GM12878 (cell line): ENCODE results near the gene FOXK1.

ENCODE experiments used
- CBFB ChIP-seq: IDR thresholded peaks from 2 replicates; pipeline ENCODE4 v1.6.1; 2016; ENCODE audit warnings: antibody characterized with exemption, low read depth
- E2F4 ChIP-seq: IDR thresholded peaks from 2 replicates; pipeline ENCODE4 v1.6.1; 2012; ENCODE audit warnings: low read depth, low read length, improper control_type of control experiment
- EED ChIP-seq: sonication (generic); IDR thresholded peaks from 2 replicates; pipeline ENCODE4 v1.6.1; 2016; ENCODE audit warnings: antibody characterized with exemption, low read depth
- JUNB ChIP-seq: IDR thresholded peaks from 2 replicates; pipeline ENCODE4 v1.6.1; 2016; ENCODE audit warnings: antibody characterized with exemption, mild to moderate bottlenecking
- KDM1A ChIP-seq: fragments of 200-600 bp; sonication (generic); IDR thresholded peaks from 2 replicates; pipeline ENCODE4 v1.6.1; 2016; ENCODE audit warnings: borderline replicate concordance
- MEF2A ChIP-seq: IDR thresholded peaks from 2 replicates; pipeline ENCODE4 v1.6.1; 2011; ENCODE audit warnings: low read depth, mild to moderate bottlenecking, low read length, moderate library complexity; ENCODE audit not compliant: insufficient read depth
- POLR2A ChIP-seq: IDR thresholded peaks from 2 replicates; pipeline ENCODE4 v1.6.1; 2011; ENCODE audit warnings: low read depth, mild to moderate bottlenecking, low read length
- POLR2AphosphoS5 ChIP-seq: IDR thresholded peaks from 2 replicates; pipeline ENCODE4 v1.6.1; 2011; ENCODE audit warnings: mild to moderate bottlenecking, low read length, inconsistent platforms
- REST ChIP-seq: IDR thresholded peaks from 2 replicates; pipeline ENCODE4 v1.6.1; 2012; ENCODE audit warnings: mild to moderate bottlenecking, low read depth, low read length
- SRF ChIP-seq, 2 experiments: IDR thresholded peaks; 2 replicates each; pipeline ENCODE4 v1.6.1; 2011; ENCODE audit warnings: low read depth in 2 of 2, low read length in 2 of 2, mild to moderate bottlenecking in 1 of 2, moderate library complexity in 1 of 2
- TCF7 ChIP-seq: IDR thresholded peaks from 2 replicates; pipeline ENCODE4 v1.6.1; 2014; ENCODE audit warnings: antibody characterized with exemption, borderline replicate concordance
- YY1 ChIP-seq: IDR thresholded peaks from 2 replicates; pipeline ENCODE4 v1.6.1; 2011; ENCODE audit warnings: low read depth, mild to moderate bottlenecking, low read length
- TF ChIP-seq, protein P1 (sequence below): fragments of 450-650 bp; IDR thresholded peaks from 2 replicates; pipeline ENCODE4 v1.6.1; 2017; ENCODE audit warnings: antibody characterized with exemption, mild to moderate bottlenecking, moderate library complexity
- TF ChIP-seq, protein P2 (sequence below), 3 experiments: IDR thresholded peaks in 2 of 3; conservative IDR thresholded peaks in 1 of 3; 2 replicates each; pipeline ENCODE4 v1.5.1; 2011; ENCODE audit warnings: low read depth in 3 of 3, low read length in 3 of 3, mild to moderate bottlenecking in 3 of 3, control low read depth in 2 of 3, moderate library complexity in 2 of 3, inconsistent platforms in 1 of 3, mixed read lengths in 1 of 3; ENCODE audit not compliant: control insufficient read depth in 2 of 3, insufficient read depth in 1 of 3; ENCODE audit errors: extremely low read depth in 1 of 3

DNA sequence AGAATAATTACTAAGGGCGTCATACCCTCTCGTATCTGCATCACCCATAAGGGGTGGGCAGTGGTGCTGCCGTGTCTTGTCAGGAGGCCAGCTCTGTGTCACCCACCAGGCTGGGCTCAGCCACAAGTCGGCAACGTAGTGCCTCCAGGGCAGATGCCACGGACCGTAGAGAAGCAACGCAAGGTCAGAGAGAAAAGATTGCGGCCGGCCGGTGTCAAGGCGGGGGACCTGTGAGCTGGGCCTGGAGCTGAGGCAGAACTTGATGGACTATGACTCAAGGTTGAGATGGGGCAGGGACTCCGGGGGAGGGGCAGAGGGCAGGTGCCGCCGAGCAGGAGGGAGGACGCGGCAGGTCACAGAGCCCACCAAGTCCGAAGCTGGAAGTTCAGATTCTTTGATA, 29.5 kb downstream of the FOXK1 start:
- TF ChIP-seq, protein P1, sequence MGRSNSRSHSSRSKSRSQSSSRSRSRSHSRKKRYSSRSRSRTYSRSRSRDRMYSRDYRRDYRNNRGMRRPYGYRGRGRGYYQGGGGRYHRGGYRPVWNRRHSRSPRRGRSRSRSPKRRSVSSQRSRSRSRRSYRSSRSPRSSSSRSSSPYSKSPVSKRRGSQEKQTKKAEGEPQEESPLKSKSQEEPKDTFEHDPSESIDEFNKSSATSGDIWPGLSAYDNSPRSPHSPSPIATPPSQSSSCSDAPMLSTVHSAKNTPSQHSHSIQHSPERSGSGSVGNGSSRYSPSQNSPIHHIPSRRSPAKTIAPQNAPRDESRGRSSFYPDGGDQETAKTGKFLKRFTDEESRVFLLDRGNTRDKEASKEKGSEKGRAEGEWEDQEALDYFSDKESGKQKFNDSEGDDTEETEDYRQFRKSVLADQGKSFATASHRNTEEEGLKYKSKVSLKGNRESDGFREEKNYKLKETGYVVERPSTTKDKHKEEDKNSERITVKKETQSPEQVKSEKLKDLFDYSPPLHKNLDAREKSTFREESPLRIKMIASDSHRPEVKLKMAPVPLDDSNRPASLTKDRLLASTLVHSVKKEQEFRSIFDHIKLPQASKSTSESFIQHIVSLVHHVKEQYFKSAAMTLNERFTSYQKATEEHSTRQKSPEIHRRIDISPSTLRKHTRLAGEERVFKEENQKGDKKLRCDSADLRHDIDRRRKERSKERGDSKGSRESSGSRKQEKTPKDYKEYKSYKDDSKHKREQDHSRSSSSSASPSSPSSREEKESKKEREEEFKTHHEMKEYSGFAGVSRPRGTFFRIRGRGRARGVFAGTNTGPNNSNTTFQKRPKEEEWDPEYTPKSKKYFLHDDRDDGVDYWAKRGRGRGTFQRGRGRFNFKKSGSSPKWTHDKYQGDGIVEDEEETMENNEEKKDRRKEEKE: no peak
- TF ChIP-seq KDM1A: no peak
- TF ChIP-seq, protein P2, sequence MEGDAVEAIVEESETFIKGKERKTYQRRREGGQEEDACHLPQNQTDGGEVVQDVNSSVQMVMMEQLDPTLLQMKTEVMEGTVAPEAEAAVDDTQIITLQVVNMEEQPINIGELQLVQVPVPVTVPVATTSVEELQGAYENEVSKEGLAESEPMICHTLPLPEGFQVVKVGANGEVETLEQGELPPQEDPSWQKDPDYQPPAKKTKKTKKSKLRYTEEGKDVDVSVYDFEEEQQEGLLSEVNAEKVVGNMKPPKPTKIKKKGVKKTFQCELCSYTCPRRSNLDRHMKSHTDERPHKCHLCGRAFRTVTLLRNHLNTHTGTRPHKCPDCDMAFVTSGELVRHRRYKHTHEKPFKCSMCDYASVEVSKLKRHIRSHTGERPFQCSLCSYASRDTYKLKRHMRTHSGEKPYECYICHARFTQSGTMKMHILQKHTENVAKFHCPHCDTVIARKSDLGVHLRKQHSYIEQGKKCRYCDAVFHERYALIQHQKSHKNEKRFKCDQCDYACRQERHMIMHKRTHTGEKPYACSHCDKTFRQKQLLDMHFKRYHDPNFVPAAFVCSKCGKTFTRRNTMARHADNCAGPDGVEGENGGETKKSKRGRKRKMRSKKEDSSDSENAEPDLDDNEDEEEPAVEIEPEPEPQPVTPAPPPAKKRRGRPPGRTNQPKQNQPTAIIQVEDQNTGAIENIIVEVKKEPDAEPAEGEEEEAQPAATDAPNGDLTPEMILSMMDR (IDR thresholded peaks at IDR 0.05 in 2 of 3, conservative IDR thresholded peaks at IDR 0.05 in 1 of 3; ENCODE audit: control insufficient read depth in 2 of 3, extremely low read depth in 1 of 3, insufficient read depth in 1 of 3, low read depth in 3 of 3, low read length in 3 of 3): no peak
- TF ChIP-seq POLR2AphosphoS5: no peak
- no peak for TF ChIP-seq EED
- no peak for TF ChIP-seq JUNB
- no peak for TF ChIP-seq YY1
- TF ChIP-seq MEF2A: no peak
- TF ChIP-seq CBFB: no peak
- TF ChIP-seq E2F4: no peak
- TF ChIP-seq POLR2A: no peak
- no peak for TF ChIP-seq SRF (IDR thresholded peaks at IDR 0.05; ENCODE audit: low read depth in 2 of 2, low read length in 2 of 2)
- TF ChIP-seq REST: no peak
- TF ChIP-seq TCF7: no peak
